ENCODE results near the gene SLC39A13.

Gene SLC39A13

DNA sequence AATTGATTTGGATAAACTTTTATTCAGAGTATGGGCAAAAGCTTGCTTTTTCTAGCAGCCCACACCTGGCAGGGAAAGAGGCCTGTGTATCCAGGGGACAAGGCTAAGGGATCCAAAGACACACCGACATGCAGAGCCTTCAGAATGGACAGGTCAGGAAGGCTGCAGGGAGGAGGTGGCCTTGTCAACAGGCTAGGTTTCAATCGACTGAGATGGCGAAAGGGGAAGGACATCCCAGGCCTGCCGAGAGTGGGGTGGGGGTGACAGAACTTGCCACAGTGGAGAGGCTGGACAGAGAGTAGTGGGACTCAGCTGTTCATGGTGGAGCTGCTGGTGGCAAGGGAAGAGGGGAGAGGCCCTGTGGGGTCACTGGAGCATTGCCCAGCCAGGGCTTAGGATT, 5.3 kb upstream of the SLC39A13 start:
- H3K4me3 ChIP-seq (ENCODE audit: low read length): no peak overlapping the region
- no peak for TF ChIP-seq ZNF274 (IDR thresholded peaks at IDR 0.05; ENCODE audit: low read depth, low read length)

- H3K4me3 ChIP-seq (ENCODE audit: low read length): no peak overlapping the region
- TF ChIP-seq ZNF274 (IDR thresholded peaks at IDR 0.05; ENCODE audit: low read depth, low read length): no peak
Observed at GRCh38 chr11:47403571-47403970, 4.8 kb upstream of the SLC39A13 start.

DNA sequence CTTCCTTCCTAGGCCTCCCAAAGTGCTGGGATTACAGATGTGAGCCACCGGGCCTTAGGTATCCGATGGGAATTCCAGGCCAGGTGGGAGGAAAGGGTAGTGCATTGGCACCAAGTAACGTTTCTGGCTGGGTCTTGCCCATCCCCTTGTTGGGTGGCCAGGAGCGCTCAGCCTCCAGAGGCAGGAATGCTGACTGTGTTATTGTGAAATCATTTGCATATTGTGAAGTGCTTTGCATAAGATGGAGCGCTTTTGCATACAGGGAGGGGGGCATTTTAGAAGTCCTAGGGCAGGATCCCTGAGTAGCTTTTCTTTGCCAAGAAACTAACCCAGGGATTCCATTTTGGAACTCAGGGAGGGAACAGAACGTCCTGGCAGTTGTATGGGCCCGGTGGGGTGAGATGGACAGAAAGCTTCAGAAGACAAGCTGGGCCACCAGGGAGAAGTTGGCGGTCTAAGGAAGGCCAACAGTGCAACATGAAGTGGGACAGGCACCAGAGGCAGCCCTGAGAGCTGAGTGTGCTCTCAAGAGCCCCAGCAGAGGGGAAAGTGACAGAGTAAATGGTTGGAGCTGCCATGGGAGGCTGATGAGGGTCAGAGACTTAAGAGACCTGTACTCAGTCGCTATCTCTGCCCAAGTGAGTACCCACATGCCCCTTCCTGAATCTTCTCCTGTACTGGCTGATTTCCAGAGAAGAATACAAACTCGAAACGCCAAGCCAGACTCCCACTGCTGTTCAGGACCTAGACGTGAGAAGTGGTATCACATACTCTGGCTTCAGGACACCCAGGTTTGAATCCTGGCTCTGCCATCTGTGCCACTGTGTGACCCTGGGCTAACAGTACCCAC, 1.3 kb upstream of the SLC39A13 start:
- H3K4me3 ChIP-seq (ENCODE audit: low read length): peak overlapping the region; percentile 67; the same call in 1 of the 2 replicates
- no peak for TF ChIP-seq ZNF274 (IDR thresholded peaks at IDR 0.05; ENCODE audit: low read depth, low read length)

DNA sequence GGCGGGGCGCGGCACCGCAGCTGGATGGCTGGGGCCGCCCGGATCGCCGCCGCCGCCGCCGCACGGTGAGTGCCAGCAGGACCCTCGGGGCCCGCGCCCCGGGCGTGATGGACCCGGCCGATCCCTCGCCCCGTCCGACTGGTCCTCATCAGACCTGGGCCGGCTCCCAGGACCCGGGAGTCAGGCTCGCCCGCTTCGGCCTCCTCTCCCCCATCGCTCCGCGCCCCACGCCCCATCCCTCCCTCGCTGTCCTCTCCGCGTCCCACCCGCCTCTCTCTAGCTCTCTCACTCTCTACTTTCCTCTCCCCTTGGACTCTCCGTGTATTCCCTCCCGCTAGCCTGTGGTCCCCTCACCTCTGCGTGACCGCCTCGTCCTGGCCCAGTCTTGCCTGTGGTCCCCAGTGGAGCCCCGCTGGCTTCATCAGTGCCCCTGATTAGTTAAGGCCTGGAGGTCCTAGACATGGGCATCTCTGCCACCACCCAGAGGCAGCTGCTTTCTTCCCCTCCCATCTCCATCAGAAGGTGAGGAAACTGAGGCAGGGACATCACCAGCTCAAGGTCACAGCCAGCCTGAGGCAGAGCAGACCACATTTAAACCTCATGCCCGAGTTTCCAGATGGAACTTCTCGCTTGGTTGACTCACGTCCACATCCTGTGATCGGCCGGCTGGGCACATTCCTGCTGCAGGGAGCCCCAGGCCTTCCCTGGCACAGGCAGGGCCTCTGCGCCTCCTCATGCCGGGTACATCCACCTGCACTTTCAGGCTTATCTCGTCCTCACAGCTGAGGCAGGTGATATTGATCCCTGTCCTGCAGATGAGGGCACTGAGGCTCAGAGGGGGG, 429 bp downstream of the SLC39A13 start:
- no peak for TF ChIP-seq ZNF274 (IDR thresholded peaks at IDR 0.05; ENCODE audit: low read depth, low read length)

DNA sequence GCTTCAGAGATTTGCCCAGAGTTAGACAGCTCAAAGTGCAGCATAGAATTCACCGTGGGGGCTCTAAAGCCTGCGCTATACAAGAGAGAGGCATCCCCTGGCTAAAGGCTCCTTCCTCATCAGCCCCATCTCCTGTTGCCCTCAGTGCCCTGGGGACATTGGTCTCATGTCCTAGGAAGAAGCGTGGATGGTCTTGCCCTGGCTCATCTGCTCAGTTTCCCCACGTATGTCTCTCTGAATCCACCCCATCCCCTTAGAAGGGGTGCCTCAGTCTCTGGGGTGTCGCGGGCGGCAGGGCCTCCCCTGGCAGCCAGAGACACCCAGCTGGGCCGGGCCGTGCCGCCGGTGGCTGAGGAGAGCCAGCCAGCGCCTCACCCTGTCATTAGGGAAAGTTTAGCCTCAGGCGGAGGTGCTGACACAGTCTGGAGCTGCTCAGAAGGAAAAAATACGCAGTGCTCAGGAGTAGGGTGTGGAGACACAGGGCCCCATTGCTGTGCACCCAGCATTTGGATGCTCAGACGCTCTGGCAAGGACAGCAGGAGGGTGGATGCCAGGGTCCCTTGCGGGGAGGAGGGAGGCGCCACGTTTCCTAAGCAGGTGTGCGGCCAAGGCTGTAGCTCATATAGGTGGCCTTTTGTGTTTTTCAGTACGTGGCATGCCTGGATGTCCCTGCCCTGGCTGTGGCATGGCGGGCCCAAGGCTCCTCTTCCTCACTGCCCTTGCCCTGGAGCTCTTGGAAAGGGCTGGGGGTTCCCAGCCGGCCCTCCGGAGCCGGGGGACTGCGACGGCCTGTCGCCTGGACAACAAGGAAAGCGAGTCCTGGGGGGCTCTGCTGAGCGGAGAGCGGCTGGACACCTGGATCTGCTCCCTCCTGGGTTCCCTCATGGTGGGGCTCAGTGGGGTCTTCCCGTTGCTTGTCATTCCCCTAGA, 1.3 kb downstream of the SLC39A13 start:
- H3K4me3 ChIP-seq (ENCODE audit: low read length): no peak overlapping the region
- no peak for TF ChIP-seq ZNF274 (IDR thresholded peaks at IDR 0.05; ENCODE audit: low read depth, low read length)

More for the DNA sequence above, 429 bp downstream of the SLC39A13 start:
- H3K4me3 ChIP-seq (ENCODE audit: low read length): peak overlapping the region; percentile 79

GRCh38 chr11:47410370-47411264, 2.2 kb downstream of the SLC39A13 start:
- no peak overlapping the region for H3K4me3 ChIP-seq (ENCODE audit: low read length)
- TF ChIP-seq ZNF274 (IDR thresholded peaks at IDR 0.05; ENCODE audit: low read depth, low read length): no peak

- TF ChIP-seq ZNF274 (IDR thresholded peaks at IDR 0.05; ENCODE audit: low read depth, low read length): no peak
- no peak overlapping the region for H3K4me3 ChIP-seq (ENCODE audit: low read length)
Observed at GRCh38 chr11:47411884-47412746, 3.7 kb downstream of the SLC39A13 start.

GRCh38 chr11:47413351-47413750, 5.0 kb downstream of the SLC39A13 start:
- TF ChIP-seq ZNF274 (IDR thresholded peaks at IDR 0.05; ENCODE audit: low read depth, low read length): no peak

GRCh38 chr11:47413908-47414684, 5.7 kb downstream of the SLC39A13 start:
- no peak overlapping the region for H3K4me3 ChIP-seq (ENCODE audit: low read length)
- no peak for TF ChIP-seq ZNF274 (IDR thresholded peaks at IDR 0.05; ENCODE audit: low read depth, low read length)

More at GRCh38 chr11:47413351-47413750, 5.0 kb downstream of the SLC39A13 start:
- H3K4me3 ChIP-seq (ENCODE audit: low read length): no peak overlapping the region

DNA sequence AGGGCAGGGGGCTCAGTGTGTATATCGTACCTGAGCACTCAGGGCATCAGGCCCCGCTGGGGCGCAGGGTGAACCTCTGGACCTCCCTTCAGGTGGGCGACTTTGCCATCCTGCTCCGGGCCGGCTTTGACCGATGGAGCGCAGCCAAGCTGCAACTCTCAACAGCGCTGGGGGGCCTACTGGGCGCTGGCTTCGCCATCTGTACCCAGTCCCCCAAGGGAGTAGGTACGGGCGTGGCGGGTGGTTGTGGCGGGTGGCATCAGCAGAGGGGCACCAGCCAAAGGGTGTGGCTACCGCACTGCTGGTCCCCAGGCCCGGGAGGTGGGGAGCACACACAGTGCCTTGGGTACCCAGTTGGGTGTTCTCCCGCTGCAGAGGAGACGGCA, 6.3 kb downstream of the SLC39A13 start:
- no peak for TF ChIP-seq ZNF274 (IDR thresholded peaks at IDR 0.05; ENCODE audit: low read depth, low read length)
- no peak overlapping the region for H3K4me3 ChIP-seq (ENCODE audit: low read length)

DNA sequence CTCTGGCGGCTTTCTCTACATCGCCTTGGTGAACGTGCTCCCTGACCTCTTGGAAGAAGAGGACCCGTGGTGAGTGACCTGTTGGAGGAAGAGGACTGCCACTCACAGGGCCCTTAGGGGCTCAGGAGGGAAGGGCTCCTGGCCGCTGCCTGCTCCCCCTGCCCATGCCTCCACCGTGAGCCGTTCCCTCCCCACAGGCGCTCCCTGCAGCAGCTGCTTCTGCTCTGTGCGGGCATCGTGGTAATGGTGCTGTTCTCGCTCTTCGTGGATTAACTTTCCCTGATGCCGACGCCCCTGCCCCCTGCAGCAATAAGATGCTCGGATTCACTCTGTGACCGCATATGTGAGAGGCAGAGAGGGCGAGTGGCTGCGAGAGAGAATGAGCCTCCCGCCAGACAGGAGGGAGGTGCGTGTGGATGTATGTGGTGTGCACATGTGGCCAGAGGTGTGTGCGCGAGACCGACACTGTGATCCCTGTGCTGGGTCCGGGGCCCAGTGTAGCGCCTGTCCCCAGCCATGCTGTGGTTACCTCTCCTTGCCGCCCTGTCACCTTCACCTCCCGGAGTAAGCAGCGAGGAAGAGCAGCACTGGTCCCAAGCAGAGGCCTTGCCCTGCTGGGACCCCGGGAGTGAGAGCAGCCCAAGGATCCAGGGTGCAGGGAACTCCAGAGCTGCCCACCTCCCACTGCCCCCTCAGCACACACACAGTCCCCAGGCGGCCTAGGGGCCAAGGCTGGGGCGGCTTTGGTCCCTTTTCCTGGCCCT, 6.9 kb downstream of the SLC39A13 start:
- TF ChIP-seq ZNF274 (IDR thresholded peaks at IDR 0.05; ENCODE audit: low read depth, low read length): no peak
- H3K4me3 ChIP-seq (ENCODE audit: low read length): no peak overlapping the region
